Cardiac fibroblast (primary cell): Measurements from ENCODE around the gene PAQR9.

Source experiments
- DNase-seq, 2 donors: peaks; one replicate each; pipeline versions ENCODE4 v3.0.0 to v3.0.0-alpha.2; 2010; ENCODE audit warnings: low read depth in 2 of 2
- H3K4me3 ChIP-seq, 2 donors: replicated peaks in 1 of 2; 1 replicate in 1 of 2; 2 replicates in 1 of 2; pipeline ENCODE4 v1.5.1; 2011; ENCODE audit warnings: low read depth in 2 of 2, low read length in 2 of 2, mild to moderate bottlenecking in 2 of 2, moderate library complexity in 1 of 2
- CTCF ChIP-seq: IDR thresholded peaks from one replicate; pipeline ENCODE4 v1.5.1; 2011; ENCODE audit warnings: low read depth, mild to moderate bottlenecking, low read length, inconsistent platforms

The PAQR9 gene

GRCh38 chr3:142935963-142936362 is 27.5 kb downstream of the PAQR9 start:
- no peak overlapping the region for H3K4me3 ChIP-seq
- TF ChIP-seq CTCF, result no peak
- DNase-seq, result no peak

- no peak for DNase-seq
- TF ChIP-seq CTCF, result no peak
- no peak overlapping the region for H3K4me3 ChIP-seq
These were observed 28.6 kb downstream of the PAQR9 start for GRCh38 chr3:142934887-142935269.

GRCh38 chr3:142934128-142934886 is 29.2 kb downstream of the PAQR9 start:
- no peak overlapping the region for H3K4me3 ChIP-seq

GRCh38 chr3:142931222-142931621 is 32.3 kb downstream of the PAQR9 start:
- no peak for DNase-seq
- TF ChIP-seq CTCF, result peak; percentile 19
- H3K4me3 ChIP-seq, result no peak overlapping the region

More at GRCh38 chr3:142934128-142934886, 29.2 kb downstream of the PAQR9 start:
- TF ChIP-seq CTCF, result no peak
- no peak for DNase-seq

- peak; percentile 4 to 27 for DNase-seq
- TF ChIP-seq CTCF, result no peak
- no peak overlapping the region for H3K4me3 ChIP-seq
These were observed 33.0 kb downstream of the PAQR9 start for GRCh38 chr3:142930463-142930862.

GRCh38 chr3:142929890-142930289 is 33.6 kb downstream of the PAQR9 start:
- TF ChIP-seq CTCF, result no peak
- DNase-seq, result no peak
- H3K4me3 ChIP-seq, result no peak overlapping the region

- H3K4me3 ChIP-seq, result no peak overlapping the region
- DNase-seq, result peak; percentile 49 to 66
- TF ChIP-seq CTCF, result peak; percentile 63
These were observed 34.4 kb downstream of the PAQR9 start for GRCh38 chr3:142929109-142929508.
